HG02870 (cell line): ENCODE data around the gene DAW1.
"Not testable (repeated sequence)": the region's sequence is repeated elsewhere in the genome, so short reads cannot be mapped to it uniquely, and the experiment has no call there.

ENCODE experiments used
- ATAC-seq: cut with Tn5 transposase; IDR thresholded peaks from one replicate; pipeline ENCODE4 v1.9.1; 2021; ENCODE audit warnings: mild to moderate bottlenecking, moderate library complexity; ENCODE audit not compliant: unreplicated experiment

DAW1 gene, protein sequence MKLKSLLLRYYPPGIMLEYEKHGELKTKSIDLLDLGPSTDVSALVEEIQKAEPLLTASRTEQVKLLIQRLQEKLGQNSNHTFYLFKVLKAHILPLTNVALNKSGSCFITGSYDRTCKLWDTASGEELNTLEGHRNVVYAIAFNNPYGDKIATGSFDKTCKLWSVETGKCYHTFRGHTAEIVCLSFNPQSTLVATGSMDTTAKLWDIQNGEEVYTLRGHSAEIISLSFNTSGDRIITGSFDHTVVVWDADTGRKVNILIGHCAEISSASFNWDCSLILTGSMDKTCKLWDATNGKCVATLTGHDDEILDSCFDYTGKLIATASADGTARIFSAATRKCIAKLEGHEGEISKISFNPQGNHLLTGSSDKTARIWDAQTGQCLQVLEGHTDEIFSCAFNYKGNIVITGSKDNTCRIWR

DNA sequence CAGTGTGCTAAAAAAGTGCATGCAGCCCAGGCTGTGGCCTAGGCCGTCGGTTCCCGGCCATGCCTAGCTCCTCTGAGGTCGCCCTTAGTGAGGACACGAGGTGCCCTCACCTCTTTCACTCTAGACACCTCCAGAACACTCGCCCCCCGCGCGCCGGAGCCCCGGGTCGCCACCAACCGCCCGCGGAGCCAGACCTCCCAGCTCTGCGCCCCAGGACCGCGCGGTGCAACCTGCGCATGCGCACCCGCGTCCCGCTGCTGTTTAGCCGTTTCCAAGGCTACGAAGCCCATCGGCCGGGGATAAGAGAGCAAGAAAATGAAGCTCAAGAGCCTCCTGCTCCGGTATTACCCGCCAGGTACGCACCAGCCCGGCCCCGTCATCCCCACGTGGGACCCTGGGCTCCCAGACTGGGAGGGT is at the start of gene DAW1:
Gene DAW1 (plus strand): TSS at position 257 of the 417 bp plus-strand sequence. CDS start 59 bp downstream, at position 316.
- peak; percentile 60 for ATAC-seq

DNA sequence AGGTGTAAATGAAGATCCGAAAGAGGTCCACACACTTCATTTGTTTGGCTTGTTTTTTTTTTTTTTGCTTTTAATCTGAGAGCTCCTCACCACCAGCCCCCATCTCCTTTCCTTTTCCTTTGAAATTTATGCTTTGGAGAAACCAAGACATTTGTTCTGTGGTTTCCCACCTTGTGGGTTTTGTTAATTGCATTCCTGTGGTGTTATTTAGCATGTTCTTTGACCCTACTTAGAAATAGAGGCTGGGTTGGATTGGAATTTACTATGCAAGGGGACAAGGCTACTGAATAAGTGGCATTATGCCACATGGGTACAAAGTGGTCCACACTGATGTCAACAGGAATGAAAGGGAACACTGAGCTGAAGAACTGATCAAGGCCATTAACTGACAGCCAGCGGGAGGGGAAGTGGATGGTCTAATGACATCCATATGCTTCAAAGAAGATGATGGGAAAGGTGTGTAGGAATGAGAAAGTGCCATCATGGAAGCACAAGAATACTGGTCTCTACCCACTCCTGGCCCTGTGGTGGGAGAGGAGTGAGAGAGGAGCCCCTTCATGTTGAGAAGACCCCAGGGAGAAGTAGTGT is 48.9 kb upstream of the DAW1 start:
- no peak for ATAC-seq

DNA sequence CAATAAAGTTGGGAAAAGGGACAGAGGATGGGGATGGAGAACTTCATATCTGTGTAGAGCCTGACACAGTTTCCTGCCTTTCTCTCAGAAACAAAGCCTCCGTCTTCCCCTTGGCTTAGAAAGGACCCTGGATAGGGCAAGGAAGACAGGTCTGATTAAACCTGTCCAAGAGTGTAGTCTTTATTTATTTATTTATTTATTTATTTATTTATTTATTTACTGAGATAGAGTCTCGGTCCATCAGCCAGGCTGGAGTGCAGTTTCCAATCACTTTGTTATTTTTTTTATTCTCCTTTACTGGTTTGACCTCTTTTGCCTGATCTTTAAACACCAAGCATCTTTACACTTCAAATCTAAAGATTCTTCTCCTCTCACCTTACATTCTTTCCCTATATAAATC is 47.5 kb upstream of the DAW1 start:
- ATAC-seq: no peak

DNA sequence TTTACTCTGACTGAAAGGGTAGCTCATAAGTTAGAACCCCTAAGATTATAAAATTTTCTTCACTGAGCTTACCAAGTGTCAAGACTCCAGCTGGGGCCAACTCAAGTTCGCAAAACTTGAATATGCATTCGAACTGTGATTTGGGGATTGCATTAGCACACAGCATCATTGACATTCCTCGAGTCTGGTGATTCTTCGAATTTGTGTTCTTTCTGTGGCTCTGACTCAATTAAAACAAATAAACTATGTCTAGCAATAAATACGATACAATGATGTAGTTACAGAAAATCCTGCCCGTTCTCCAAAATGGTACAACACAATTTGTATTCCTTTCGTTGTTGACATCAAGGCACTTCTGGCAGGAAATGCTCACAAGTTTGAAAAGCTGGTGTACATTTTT is 46.7 kb upstream of the DAW1 start:
- ATAC-seq: no peak

DNA sequence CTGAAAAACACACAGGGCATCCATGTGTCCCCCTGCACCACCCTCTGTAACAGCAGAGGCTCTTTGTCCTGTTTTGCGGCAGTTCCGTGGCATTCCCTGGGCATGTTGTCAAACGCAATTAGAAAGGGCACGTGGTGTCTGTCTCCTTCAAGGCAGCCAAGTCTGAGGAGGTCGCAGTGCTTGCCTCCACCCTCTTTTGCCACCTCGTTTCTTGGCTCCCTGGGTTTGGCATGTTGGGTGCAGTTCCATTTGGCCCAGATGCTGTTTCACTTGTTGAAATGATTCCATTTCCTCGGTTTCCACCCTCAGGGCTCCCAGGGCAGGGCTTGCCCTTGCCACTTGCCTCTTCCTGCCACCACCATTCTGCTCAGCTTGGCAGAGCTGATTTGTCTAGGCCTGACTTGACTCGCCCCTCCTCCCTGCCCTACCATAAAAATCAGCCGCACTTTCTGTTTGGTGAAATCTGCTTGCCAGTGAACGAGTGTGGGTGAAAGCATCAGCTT is 45.4 kb upstream of the DAW1 start:
- ATAC-seq: no peak

DNA sequence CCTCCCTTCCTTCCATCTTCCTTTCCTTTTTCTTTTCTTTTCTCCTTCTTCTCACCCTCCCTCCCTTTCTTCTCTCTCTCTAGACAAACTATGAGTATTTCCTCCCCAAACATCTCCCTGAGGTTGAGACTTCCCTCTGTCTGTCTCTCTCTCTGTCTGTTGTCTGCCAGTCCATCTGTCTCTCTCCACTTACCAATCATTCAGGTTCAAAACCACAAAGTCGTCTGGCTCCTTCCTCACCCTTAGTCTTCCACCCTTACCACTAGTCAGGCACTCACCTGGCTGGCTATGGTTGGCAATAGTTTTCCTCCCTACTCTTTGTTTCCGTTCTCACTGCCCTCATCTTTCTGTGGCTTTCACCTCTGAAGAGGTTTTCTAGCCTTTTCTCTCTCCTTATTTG is 44.9 kb upstream of the DAW1 start:
- ATAC-seq: no peak

DNA sequence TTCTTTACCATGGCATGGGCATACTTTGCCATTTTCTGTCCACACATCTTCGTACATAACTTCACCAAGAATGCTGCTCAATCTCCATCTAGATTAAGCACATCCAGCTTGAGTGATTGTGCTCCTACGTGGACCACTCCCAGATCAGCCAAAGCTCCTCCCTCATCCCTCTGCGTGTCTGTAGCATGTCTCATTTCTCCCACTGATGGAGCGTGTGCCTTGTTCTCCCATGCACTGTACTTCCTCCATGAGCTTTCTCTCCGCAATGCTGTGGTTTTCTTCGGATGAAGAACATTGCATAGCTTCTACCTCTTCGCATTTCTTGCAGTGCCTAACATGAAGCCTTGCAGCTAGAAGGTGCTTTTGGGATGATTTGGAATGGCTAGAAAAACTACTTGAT is 44.3 kb upstream of the DAW1 start:
- no peak for ATAC-seq

DNA sequence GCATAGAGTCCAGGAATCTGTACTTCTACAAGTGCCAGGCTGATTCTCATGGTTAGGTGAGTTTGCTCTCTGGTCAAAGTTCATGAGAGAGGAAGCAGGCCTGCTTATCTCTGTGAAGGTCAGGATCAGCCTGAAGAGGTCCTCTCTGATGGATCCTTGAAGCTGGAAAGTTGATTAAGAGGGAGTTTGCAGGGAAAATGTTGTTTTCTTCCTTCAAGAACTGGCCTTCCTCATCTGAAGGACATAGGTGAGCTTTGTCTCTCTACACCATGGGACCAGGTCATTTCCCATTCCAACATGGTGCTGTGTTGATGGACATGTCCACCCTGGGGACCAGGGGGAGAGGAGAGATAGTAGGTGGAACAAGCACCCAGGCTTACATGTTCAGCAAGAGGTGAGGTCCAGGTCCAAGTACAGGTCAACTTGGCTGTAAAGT is 42.9 kb upstream of the DAW1 start:
- ATAC-seq: no peak

DNA sequence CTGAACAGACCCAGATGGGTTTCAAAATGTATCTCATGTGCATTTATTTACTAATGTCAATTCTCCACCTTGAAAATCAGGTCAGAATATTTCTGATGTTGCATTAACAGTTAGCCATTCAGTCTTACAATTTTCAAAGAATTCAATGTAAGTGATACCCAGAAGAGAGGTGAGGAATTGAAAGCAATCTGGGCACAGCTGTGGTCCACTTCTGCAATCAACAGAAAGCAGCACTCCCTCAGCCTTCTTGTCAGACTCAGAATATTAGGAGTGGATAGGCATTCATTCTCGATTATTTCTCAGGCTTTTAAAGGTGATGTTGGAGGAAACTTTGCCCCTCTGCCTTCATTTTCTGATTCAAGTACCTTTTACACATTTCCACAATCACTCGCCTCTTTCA is 42.1 kb upstream of the DAW1 start:
- no peak for ATAC-seq

DNA sequence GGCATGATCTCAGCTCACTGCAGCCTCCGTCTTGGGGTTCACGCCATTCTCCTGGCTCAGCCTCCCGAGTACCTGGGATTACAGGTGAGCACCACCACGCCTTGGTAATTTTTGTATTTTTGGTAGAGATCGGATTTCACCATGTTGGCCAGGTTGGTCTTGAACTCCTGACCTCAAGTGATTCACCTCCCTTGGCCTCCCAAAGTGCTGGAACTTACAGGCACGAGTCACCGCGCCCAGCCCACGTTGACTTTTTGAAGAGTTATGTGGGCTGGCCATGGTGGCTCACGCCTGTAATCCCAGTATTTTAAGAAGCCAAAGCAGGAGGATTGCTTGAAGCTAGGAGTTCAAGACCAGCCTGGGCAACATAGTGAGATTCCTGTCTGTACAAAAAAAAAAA is 37.0 kb upstream of the DAW1 start:
- ATAC-seq: no peak

DNA sequence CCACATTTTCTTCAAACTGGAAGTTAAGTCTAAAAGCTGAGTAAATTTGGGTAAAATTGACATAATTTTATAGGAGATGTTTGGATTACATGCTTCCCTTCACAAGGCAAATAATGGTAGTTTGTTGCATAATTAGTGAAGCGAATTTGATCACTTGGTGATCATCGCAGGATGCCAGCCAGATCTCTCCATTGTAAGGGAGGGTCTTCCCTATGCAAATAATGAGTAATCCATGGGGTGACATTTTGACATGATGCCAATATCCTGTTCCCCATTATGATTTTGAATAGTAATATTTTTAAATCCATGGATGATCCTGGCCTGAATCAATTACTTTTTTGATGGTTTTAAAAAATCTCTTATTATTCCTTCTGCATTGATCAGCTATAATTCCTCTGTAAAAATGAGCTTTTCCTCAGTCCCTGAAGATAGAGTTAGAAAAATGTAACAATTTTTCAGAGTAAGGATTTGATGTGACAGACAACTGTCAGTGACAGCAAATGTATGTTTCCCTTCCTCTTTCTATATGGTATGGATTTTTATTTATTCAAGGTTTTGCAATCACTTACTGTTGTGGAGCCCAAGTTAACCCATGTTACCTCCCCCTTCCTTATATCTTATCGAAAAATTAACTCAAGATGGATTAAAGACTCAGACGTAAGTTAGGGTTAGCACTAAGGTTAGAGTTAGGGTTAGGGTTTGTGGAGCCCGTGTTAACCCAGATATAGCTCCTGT is 36.3 kb upstream of the DAW1 start:
- ATAC-seq: no peak

DNA sequence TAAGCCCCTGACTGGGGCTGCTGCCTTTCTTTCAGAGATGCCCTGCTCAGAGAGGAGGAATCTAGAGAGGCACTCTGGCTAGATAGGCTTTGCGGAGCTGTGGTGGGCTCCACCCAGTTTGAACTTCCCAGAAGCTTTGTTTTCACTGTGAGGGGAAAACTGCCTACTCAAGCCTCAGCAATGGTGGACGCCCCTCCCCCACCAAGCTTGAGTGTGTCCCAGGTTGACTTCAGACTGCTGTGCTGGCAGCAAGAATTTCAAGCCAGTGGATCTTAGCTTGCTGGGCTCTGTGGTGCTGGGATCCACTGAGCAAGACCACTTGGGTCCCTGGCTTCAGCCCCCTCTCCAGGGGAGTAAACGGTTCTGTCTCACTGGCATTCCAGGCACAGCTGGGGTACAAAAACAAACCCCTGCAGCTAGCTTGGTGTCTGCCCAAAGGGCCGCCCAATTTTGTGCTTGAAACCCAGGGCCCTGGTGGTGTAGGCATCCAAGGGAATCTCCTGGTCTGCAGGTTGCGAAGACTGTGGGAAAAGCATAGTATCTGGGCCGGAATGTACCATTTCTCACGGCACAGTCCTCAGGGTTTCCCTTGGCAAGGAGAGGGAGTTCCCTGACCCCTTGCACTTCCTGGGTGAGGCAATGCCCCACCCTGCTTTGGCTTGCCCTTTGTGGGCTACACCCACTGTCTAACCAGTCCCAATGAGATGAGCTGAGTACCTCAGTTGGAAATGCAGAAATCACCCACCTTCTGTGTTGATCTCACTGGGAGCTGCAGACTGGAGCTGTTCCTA is 31.9 kb upstream of the DAW1 start:
- ATAC-seq: not testable (repeated sequence)

DNA sequence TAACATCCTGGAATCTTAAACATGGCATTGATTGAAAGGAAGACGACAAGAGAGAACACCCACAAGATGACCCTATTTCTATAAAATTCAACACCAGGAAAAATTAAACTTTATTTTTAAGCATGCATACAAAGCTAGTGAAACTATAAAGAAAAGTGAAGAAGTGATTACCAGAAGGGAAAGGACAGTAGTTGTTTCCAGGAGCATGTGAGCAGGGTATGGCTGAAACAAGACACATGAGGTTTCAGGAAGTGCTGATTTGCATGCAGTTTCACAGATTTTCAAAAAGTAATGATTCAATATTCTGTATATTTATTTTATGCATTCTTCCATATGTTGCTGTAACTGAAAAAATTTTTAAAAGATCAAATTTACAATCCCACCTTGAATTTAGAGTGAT is 24.6 kb upstream of the DAW1 start:
- no peak for ATAC-seq

DNA sequence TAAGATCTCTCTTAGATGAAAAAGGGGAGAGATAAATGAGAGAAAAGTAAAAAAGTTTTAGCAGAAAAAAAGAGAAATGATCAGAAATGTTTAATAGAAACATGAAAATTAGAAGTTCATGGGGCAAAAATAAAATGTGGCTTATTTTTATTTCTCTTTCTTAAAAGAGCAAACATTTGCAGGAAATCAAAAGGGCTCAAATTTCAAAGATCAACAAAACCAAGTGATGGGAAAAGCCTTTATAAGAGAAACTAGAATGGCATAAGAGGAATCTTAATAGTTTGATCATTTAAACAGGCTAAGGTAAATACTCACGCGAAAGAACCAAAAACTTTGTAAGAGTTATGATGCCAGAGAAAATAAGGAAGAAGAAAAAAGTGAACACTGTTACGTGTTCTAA is 23.3 kb upstream of the DAW1 start:
- ATAC-seq: no peak

DNA sequence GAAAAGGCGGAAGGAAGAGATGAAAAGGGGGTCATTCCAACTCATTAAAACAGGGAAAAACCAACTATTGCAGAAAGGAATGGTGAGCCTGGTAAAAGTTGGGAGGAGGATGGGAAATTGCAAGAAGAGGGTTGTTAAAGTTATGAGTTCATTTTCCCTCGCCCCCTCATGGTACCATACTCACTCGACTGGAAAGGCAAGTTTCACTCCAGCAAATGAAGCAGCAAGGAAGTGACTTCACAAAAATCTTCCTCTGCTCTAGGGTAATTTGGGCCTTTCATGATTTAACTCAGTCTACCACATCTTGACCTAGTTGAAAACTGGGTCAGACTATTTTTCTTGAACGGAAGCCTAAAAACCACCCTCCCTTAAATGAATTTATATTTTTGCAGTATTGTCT is 22.8 kb upstream of the DAW1 start:
- ATAC-seq: peak; percentile 79

DNA sequence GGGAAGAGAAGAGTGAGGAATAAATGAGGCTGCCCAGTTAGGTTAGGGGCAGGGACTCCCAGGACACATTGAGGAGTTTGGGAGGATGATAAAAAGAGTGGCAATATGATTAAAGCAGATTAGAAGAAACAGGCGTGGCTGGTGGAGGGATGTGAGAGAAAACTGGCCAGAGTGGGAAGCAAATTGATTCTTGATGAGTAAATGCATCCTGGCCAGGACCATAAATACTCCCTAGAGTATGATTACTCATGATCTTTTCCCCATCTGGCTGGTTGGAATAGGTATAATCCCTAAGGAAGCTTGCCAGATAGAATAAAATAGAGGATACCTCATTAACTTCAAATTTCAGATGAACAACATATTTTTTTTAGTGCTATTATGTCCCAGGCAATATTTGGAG is 21.5 kb upstream of the DAW1 start:
- ATAC-seq: no peak

DNA sequence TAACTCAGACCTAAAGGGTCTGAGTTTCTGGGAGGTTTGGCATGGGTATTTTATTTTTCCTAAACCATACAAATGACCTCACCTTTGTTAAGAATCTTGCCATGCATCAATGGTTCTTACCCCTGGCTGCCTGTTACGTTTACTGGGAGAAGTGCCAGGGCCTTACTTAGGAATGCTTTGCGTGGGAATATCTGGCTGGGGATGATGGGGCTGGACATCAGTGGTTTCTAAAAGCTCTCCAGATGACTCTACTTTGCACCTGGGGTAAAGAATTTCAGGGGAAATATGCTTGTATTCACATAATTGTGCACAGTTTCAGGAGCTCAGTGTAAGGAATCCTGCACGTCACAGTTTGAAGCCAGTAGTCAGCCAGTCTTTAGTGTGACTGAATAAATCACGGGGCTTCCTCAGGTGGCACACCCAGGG is 18.2 kb upstream of the DAW1 start:
- ATAC-seq: no peak

DNA sequence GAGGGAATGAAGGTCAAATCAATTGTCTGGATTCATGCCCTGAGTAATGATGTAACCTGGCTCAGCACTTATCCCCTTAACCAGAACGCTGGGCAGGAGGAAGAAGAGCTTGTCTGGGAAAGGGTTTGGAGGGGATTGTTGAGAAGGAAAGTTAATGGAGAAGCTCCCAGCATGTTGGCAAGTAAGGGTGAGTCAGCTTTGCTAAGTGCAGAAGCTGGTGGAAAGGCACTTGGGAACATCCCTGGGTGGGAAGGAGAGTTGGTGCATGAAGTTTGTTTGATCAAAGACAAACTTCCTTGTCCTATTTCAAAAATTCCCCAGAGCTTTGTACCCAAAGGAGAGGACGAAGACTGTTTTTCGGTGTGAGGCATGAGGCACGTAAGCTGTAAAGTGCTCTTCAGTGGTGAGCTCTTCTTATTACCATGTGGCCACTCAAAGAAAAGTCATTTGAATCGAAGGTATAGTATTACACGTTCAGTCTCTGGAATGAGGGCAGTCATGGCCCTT is 17.6 kb upstream of the DAW1 start:
- ATAC-seq: no peak

DNA sequence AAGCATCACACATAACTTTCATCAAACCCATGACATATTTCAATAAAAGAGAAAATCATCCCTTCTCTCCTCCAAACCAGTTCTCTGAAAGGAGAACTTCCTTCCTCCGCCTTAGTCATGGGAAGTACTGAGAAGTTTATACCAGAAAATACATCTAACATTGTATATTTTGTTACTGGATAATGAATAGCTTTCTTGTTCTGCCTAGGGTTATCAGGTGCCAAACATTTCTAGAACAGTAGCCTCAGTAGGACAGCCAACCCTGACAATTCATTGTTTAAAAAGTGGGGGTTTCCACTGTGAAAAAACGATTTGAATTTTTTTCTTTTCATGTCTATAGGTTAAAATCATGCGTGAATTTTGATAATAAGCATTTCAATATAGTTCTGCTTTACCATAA is 16.0 kb upstream of the DAW1 start:
- no peak for ATAC-seq

DNA sequence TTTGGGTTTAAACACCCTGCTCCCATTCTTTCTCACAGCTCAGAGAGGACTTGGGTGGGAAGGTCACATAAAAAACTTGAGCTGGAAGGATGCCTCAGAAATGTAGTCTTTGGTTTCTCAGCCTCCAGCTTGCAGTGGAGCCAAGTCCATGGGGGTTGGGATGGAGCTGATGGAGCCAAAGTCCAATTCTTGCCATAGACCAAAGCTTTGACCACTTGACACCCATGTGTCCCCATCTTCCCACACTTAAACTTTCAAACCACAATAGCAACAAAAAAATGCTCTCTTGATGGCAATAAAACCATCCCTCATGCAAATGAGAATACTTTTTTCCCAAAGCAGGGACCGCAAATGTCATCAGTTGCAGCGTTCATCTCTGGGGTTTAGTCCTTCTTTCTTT is 14.7 kb upstream of the DAW1 start:
- ATAC-seq: no peak

DNA sequence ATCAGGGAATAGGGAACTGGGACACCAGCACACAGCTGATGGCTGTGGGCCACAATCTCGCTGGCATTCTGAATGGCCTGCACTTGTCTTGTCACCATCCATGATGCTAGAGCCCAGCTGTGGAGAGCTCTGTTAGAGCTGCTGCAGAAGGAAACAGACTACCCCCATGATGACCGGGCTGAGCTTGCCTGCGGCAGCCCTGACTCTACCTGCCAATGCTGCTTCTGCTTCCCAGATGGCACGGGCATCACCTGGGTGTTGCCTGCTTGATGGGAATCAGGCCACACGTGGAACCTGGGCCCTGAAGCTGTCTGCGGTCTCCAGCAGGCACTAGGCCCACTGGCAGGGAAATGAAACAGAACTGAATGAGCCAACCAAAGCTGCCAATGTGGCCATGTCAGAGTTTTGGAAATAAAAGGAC is 11.2 kb upstream of the DAW1 start:
- ATAC-seq: no peak
